Measurements from ENCODE around the gene MMP20.

MMP20 gene

GRCh38 chr11:102572554-102573220 is 52.4 kb downstream of the MMP20 start:
- no peak overlapping the region for H3K4me3 ChIP-seq (ENCODE audit: low read depth, low read length)
- no peak for DNase-seq (ENCODE audit: low read depth)
- TF ChIP-seq, protein P1, sequence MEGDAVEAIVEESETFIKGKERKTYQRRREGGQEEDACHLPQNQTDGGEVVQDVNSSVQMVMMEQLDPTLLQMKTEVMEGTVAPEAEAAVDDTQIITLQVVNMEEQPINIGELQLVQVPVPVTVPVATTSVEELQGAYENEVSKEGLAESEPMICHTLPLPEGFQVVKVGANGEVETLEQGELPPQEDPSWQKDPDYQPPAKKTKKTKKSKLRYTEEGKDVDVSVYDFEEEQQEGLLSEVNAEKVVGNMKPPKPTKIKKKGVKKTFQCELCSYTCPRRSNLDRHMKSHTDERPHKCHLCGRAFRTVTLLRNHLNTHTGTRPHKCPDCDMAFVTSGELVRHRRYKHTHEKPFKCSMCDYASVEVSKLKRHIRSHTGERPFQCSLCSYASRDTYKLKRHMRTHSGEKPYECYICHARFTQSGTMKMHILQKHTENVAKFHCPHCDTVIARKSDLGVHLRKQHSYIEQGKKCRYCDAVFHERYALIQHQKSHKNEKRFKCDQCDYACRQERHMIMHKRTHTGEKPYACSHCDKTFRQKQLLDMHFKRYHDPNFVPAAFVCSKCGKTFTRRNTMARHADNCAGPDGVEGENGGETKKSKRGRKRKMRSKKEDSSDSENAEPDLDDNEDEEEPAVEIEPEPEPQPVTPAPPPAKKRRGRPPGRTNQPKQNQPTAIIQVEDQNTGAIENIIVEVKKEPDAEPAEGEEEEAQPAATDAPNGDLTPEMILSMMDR (IDR thresholded peaks at IDR 0.05; ENCODE audit: insufficient read depth, low read depth, low read length, missing control alignments), result no peak

DNA sequence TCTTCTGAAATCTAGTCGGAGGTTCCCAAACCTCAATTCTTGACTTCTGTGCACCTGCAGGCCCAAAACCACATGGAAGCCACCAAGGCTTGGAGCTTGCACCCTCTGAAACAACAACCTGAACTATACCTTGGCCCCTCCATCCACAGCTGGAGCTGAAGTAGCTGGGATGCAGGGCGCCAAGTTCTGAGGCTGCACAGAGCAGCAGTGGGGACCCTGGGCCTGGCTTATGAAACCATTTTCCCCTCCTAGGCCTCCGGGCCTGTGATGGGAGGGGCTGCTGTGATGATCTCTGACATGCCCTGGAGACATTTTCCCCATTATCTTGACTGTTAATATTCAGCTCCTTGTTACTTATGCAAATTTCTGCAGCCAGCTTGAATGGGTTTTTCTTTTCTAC is 56.3 kb downstream of the MMP20 start:
- TF ChIP-seq, protein P1 (IDR thresholded peaks at IDR 0.05; ENCODE audit: insufficient read depth, low read depth, low read length, missing control alignments), result no peak
- no peak overlapping the region for H3K4me3 ChIP-seq (ENCODE audit: low read depth, low read length)
- DNase-seq (ENCODE audit: low read depth), result no peak

DNA sequence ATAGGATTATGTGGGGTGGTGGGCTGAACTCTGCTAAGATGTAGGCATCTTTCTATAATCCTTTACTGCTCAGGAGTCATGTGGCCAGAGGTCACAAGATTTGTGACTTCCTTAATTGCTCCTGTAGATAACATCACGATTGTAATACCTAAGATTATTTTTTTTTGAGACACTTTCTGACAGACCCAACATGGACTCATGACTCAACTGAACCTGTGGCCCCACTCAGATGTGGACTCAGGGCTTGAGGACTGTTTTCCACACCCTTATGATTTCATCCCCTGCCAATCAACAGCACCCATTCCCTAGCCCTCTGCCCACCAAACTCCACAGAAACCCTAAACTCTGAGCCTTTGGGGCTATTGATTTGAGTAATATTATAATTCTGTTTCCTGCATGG is 59.0 kb downstream of the MMP20 start:
- DNase-seq (ENCODE audit: low read depth), result no peak
- no peak overlapping the region for H3K4me3 ChIP-seq (ENCODE audit: low read depth, low read length)
- TF ChIP-seq, protein P1 (IDR thresholded peaks at IDR 0.05; ENCODE audit: insufficient read depth, low read depth, low read length, missing control alignments), result no peak

DNA sequence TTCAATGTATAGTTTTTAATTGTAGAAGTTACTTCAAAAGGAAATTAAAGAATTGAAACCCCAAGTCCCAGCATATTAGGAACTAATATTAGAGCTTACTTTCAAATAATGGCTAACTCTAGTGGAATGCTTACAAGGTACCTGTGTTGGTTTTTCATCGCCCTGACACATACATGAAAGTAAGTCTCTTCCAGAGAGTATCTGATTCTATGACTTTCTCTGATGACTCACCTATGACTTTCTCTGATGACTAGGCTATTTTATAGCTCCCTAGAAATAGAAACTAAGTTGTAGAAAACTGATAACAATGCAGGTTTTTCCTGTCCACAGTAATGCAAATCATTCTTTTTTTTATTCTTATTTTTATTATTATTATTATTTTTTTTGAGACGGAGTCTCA is 61.0 kb downstream of the MMP20 start:
- DNase-seq (ENCODE audit: low read depth), result peak; percentile 65
- TF ChIP-seq, protein P1 (IDR thresholded peaks at IDR 0.05; ENCODE audit: insufficient read depth, low read depth, low read length, missing control alignments), result no peak
- no peak overlapping the region for H3K4me3 ChIP-seq (ENCODE audit: low read depth, low read length)

- TF ChIP-seq, protein P1 (IDR thresholded peaks at IDR 0.05; ENCODE audit: insufficient read depth, low read depth, low read length, missing control alignments), result no peak
- no peak overlapping the region for H3K4me3 ChIP-seq (ENCODE audit: low read depth, low read length)
Observed at GRCh38 chr11:102561636-102562035, 63.5 kb downstream of the MMP20 start.

GRCh38 chr11:102560555-102561011 is 64.5 kb downstream of the MMP20 start:
- TF ChIP-seq, protein P1 (IDR thresholded peaks at IDR 0.05; ENCODE audit: insufficient read depth, low read depth, low read length, missing control alignments), result no peak
- peak; percentile 85 for DNase-seq (ENCODE audit: low read depth)
- peak overlapping the region; percentile 18; the same call in 1 of the 2 replicates for H3K4me3 ChIP-seq (ENCODE audit: low read depth, low read length)

More at GRCh38 chr11:102561636-102562035, 63.5 kb downstream of the MMP20 start:
- no peak for DNase-seq (ENCODE audit: low read depth)

GRCh38 chr11:102559839-102560238 is 65.3 kb downstream of the MMP20 start:
- DNase-seq (ENCODE audit: low read depth), result peak; percentile 57
- H3K4me3 ChIP-seq (ENCODE audit: low read depth, low read length), result no peak overlapping the region
- TF ChIP-seq, protein P1 (IDR thresholded peaks at IDR 0.05; ENCODE audit: insufficient read depth, low read depth, low read length, missing control alignments), result no peak
